Uterus (tissue), 2 donors: Measurements from ENCODE around the gene COL23A1.

Experiments
- POLR2A ChIP-seq, 2 donors: fragments of 450-650 bp; IDR thresholded peaks; one replicate each; pipeline ENCODE4 v1.6.1; 2016; ENCODE audit warnings: antibody characterized with exemption in 2 of 2, mild to moderate bottlenecking in 1 of 2, moderate library complexity in 1 of 2
- TF ChIP-seq, protein P1 (sequence below), 4 experiments: fragments of 200-600 bp in 2 of 4; fragments of 450-650 bp in 2 of 4; sonication (generic) in 2 of 4; IDR thresholded peaks; one replicate each; pipeline ENCODE4 v1.5.1; 2016 to 2019; ENCODE audit warnings: antibody characterized with exemption in 4 of 4, mild to moderate bottlenecking in 2 of 4, moderate library complexity in 1 of 4

DNA sequence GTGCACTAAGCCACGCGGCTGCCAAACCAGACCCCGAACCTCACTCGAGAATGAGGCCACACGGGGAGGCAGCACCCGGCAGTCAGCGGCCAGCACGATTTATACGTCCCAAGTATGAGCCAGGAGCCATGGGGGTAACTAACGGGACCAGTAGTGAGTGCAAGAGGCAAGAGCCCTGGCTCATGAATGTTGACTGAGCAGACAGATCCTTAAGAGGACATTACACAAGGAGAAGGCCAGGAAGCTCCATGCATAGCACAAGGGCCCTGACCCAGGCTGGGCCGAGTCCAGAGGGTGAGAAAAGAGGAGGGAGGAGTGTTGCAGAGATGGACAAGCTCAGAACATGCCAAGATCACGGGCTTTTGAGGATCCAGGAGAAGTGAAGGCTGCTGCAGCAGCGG, 299.0 kb downstream of the COL23A1 start:
- TF ChIP-seq, protein P1, sequence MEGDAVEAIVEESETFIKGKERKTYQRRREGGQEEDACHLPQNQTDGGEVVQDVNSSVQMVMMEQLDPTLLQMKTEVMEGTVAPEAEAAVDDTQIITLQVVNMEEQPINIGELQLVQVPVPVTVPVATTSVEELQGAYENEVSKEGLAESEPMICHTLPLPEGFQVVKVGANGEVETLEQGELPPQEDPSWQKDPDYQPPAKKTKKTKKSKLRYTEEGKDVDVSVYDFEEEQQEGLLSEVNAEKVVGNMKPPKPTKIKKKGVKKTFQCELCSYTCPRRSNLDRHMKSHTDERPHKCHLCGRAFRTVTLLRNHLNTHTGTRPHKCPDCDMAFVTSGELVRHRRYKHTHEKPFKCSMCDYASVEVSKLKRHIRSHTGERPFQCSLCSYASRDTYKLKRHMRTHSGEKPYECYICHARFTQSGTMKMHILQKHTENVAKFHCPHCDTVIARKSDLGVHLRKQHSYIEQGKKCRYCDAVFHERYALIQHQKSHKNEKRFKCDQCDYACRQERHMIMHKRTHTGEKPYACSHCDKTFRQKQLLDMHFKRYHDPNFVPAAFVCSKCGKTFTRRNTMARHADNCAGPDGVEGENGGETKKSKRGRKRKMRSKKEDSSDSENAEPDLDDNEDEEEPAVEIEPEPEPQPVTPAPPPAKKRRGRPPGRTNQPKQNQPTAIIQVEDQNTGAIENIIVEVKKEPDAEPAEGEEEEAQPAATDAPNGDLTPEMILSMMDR (IDR thresholded peaks at IDR 0.05) = no peak
- TF ChIP-seq POLR2A (IDR thresholded peaks at IDR 0.05) = no peak
